ENCODE measurements around the gene HRH2.

DNA sequence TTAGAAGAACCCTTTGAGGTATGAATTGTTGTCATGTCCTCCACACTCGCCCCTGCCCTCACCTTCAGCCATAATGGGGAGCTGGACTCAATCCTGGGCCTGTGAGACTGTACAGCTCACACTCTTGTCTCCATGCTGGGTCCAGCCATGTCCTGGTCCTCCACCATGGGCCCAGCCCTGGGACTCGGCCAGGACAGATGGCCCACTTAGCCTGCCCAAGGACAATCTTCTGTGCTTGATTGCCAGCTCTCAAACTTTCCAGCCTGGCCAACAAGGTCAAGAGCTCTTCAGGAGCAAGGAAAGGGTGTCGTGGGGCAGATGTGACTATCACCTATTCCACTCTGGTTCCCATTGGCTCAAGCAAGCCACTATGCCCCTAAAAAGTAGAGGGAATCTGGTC lies 90.8 kb downstream of the HRH2 start:
- TF ChIP-seq, protein P1, sequence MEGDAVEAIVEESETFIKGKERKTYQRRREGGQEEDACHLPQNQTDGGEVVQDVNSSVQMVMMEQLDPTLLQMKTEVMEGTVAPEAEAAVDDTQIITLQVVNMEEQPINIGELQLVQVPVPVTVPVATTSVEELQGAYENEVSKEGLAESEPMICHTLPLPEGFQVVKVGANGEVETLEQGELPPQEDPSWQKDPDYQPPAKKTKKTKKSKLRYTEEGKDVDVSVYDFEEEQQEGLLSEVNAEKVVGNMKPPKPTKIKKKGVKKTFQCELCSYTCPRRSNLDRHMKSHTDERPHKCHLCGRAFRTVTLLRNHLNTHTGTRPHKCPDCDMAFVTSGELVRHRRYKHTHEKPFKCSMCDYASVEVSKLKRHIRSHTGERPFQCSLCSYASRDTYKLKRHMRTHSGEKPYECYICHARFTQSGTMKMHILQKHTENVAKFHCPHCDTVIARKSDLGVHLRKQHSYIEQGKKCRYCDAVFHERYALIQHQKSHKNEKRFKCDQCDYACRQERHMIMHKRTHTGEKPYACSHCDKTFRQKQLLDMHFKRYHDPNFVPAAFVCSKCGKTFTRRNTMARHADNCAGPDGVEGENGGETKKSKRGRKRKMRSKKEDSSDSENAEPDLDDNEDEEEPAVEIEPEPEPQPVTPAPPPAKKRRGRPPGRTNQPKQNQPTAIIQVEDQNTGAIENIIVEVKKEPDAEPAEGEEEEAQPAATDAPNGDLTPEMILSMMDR (IDR thresholded peaks at IDR 0.05), result no peak
- TF ChIP-seq POLR2A (IDR thresholded peaks at IDR 0.05), result no peak

Data from esophagus squamous epithelium (tissue), 4 donors.